Stimulated activated CD8-positive, alpha-beta memory T cell treated with anti-CD3 and anti-CD28 coated beads, Interleukin-4, amount 100 ng/mL, for 4 hours (primary cell): ENCODE results near the gene KLK8.

Experiments
- DNase-seq, 2 donors: peaks; one replicate each; pipeline ENCODE4 v3.0.0-alpha.2; 2020; ENCODE audit warnings: low read depth in 2 of 2, low spot score in 1 of 2

Gene KLK8

DNA sequence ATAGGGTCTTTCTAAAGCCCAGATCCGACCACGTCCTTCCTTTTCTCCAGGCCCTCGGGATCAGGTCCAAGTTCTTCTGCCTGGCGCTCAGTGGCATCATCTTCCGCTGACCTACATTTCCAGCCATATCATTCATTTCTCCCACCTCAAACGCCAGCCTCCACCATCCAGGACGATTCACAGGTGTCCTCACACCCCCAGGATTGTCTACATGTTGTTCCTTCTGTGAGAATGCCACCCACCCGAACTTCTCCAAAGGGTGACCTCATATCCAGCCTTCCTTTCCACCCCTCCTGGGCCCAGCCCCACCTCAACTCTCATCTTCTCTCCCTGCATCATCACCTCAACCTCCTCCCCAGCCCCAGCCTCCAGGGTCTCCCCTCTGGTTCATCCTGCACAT, 43.8 kb downstream of the KLK8 start:
- no peak for DNase-seq

DNA sequence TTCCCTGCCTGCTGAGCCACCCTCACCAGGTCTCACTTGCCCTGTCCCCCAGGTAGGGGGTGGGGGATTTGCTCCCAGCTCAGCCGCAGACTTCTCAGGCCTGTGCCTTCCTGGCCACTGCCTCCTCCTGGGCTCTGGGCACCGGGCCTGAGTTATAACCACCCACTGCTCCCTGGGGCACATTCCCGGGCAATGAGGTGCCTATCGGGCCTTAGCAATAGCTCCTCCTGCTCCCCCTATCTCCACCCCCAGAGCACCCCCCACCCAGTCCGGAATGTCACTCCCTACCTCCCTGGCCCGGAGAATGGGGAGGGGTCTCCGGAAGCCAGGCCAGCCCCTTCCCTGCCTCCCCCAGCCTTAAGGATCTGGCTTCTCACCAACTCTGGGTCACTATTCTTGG, 48.5 kb downstream of the KLK8 start, which contains the start of gene KLK5:
Gene KLK5 (minus strand): TSS at position 129 of the 400 bp plus-strand sequence. CDS start 381 bp downstream, outside the sequence.
- DNase-seq = no peak

DNA sequence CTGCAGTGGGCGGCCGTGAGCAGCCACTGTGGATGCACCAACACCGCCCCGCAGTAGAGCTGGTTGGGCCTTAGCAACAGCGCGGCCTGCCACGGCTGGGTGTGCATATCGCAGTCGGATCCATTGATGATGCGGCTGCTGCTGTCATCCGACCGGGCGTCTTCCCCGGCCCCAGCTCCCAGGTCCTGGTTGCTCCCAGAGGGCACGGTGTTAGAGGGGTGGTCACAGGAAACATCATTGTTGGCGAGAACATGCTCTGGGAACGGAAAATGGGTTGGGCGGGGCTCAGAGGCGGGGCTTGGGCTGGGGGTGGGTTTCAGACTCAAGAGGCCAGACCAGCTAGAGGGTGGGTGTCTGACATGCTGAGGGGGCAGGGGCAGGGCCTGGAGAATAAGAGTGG, 51.5 kb downstream of the KLK8 start:
- no peak for DNase-seq

DNA sequence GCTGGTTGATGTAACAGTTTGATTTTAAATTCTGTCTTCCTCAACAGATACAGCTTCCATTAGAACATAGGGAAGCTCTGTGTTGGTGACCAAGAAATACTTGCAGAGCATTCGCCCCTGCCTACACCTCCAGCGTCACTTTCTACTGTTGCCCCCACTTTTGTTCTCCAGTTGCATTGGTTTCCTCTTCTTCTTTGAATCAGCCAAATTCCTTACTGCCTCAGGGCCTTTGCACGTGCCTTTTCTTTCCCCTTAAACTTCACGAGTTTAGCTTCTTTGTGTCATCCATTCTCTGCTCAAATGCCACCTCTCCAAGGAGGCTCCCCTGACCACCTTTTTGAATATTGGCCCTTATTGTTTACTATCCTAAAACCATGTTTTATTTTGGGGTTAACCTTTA, 54.3 kb downstream of the KLK8 start:
- no peak for DNase-seq
